NK-92 (cell line): Measurements from ENCODE around the gene ZBTB24.

Source experiments
- DNase-seq: peaks from one replicate; lab custom pipeline; 2025; ENCODE audit not compliant: unreplicated experiment; lab: John Stamatoyannopoulos, UW

The ZBTB24 gene

DNA sequence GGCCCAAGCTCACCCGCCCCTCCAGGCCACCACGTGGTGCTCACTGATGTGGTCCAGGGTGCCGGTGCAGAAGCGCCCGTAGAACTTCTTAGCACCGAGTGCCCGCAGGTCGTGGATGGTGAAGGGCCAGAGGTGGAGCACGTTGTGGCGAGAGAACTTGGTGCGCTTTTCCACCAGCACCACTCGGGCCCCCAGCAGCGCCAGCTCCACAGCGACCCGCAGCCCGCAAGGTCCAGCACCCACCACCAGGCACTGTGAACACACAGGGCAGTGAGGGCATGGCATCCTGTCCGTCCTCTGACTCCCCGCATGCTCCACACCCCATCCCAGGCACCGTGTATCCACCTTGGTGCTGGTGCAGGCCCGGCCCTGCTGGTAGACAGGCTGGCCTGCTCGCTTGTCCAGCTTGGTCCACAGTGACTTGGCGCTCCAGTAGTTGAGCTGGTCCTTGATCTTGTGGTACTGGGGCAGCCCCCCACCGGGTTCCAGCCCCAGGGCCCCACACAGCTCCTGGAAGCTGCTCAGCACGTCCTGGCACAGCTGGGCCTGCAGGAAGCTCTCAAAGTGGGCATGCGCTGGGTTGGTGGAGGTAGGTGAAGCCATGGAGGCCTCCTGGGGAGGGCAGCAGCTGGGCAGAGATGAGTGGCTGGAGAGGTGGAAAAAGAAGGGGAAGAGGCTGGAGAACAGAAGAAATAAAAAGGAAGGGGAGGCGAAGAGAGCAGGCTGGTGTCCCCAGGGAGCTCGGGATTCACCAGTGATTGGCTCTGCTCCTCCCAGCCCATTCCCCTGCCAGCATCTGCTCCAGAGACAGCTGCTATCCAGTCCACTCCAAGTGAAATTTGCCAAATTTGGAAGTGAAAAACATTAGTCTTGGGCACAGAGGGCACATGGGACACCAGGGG, 29.2 kb downstream of the ZBTB24 start:
- no peak for DNase-seq

DNA sequence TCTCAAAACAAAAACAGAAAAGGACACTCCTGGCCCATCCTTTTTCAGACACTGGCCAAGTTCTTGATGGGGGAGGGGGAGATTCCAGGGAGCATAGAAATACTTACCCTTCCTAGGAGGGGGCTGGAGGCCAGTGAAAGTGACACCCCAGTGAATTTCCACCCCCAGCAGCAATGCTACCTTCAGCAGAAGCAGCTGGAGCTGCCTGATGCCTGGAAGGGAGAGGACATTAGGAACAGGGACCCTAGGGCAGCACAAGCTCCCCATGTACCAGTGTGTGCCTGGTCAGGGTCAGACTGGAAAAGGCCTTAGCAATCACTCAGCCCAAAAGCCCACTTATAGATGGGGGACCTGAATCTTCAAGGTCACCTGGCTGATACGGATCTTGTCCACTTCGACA, 29.9 kb downstream of the ZBTB24 start:
- no peak for DNase-seq

DNA sequence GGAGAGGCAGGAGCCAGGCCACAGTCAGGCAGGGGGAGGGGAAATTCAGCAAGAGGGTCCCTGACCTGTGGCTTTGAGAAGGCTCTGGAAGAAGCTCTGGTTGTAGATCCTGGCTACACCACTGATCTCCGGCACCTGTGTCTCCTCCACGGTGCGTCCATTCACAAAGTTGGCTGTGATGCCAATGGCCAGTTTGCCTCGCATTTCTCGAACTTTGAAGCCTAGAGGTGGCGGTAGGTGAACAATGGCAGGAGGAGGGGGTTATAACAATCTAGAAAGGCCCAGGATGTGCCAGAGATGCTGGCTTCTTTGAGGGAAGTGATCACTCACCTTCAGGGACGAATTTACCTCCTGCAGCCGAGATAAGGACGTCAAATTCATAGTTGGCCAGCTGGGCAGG, 30.8 kb downstream of the ZBTB24 start:
- DNase-seq = no peak

DNA sequence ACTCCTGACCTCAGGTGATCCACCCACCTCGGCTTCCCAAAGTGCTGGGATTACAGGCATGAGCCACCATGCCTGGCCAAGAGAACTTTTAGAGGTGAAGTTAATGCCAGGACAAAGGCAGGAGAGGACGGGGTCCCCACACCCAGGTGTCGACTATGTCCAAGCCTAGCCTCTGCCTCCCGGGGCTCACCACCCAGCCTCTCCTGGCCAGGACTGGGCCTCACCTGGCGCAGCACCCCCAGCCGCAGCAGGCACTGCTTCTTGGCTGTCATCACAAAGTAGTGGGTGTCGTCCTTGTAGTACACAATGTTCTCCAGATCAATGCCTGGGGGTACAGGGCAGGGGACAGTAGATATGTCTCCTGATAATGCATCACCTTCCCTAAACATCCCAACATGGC, 31.6 kb downstream of the ZBTB24 start:
- no peak for DNase-seq

DNA sequence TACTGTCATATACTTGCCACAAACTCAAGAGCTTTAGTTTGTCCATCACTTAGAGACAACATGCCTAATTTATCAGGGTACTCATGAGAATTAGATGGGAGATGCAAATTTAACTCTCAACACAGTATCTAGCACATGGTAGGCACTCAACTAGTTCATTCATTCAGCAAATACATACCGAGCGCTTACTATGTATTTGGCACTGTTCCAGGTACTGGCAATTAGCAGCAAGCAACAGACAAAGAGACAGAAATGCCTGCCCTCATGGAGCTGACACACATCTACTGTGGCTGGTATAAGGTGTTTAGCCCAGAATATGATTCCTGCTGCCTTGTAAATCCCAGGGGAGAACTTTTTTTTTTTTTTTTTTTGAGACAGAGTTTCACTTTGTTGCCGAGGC, 32.2 kb downstream of the ZBTB24 start:
- DNase-seq = no peak

DNA sequence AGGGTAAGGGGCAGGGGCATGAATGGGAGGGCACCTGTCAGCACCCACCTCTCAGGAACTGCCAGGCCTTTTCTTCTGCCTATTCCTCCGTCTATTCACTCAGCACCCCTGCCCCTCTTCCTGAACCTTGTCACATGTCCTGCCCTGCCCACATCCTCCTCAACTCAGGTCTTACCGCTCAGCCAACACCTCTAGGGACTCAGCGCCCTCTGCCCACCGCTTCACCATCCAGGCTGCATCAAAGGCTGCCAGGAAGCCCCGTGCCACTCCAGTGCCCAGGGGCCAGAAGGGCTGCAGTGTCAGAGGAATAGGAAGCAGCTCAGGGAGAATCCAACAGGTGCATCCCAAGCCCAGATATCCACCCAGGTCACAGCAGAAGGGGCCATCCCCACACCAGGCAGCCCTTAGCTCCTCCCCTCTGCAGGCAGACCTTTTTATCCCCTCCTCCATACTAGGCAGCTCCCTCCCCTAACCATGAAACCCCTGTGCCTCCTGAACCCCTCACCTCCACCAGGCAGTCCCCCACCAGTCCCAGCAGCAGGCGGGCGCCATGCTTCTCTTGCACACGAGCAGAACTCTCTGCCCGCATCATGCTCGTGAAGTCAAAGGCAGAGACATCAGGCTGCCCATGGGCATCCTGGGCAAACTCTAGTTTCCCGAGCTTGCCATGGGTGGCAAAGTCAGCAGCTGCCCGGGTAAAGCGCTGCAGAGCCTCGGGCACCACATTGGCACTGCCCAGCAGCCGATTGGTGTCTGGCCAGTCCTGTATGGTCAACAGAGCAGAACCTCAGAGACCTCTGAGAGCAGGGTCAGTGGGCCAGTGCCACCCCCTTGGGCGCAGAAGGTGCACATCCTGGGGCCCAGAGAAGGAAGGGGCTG, 33.0 kb downstream of the ZBTB24 start:
- DNase-seq = no peak

DNA sequence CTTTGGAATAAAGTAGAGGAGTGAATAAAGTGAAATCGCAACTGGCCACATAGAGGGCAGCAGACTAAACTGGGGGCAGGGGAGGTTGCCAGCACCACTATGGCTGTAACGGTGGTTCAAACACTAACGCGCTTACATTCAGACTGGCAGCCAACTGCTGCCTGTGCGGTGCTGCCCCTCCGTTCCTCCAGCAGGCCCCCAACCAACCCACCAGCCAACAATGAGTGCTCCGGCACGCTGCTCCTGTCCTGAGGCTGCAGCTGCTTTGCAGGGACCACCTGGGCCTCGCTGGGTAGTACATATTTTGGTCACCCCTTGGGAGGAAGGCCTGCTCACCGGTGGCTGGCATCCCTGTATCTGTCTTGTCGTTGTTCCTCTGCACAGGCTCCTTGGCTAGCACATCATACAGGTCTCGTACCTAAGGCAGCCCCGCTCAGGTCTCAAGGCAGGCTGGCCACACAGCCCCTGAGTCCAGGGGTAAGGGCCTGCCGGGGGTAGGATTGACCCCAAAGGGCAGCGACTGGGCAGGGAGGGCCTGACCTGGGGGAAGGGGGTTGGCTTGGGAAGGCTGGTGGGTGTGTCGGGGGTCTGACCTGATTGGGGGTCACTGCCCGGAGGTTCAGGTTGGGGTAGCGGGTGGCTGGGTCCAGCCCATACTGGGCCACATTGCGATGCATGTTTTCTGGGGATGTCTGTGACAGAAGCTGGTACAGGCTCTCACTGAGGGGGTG, 33.8 kb downstream of the ZBTB24 start:
- no peak for DNase-seq

DNA sequence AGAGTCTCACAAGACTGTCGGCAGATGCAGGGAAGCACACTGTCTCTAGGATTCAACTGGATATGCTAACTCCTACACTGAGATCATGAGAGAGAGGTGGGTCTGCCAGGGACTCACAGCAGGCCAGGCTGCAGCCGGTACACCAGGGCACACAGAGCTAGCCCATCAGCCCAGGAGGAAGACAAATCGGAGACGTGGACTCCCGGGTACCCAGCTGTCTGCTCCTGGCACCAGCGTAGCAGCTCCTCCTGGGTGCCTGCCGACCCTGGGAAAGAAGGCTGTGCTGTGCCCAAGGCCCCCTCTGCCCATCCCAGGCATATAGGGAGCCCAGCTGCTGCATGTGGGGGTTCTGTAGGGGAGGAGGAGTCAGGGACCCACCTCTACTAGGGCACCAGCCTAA, 34.4 kb downstream of the ZBTB24 start:
- no peak for DNase-seq

DNA sequence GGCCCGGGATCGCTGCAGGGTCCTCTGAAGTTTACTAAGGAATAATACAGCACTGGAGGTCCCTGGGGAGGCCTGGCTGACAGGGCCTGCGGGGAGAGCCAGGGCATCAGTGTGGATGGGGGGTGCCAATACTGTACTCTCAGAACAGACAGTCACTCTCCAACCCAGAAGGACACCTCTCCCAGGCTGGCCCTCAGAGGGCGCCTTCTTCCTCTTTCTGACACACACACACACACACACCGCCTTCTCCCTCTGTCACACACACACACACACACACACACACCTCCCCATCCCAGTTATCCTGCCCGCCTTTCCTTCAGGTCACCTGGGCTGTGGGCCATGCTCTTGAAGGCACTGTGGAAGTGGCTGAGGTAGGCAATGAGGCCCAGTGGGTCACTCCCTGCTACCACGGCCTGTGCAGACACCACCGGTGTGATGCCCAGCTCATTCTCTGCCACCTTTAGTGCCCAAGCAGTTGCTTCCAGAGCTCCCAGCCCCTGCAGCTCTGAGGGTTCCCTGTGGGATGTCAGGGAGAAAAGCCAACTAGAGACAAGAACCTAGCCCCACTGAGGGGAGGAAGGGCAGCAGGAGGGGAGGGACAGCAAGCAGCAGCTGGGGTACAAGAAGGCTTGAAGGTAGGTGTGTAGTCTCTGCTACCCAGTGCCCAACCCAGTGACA, 35.0 kb downstream of the ZBTB24 start:
- no peak for DNase-seq

DNA sequence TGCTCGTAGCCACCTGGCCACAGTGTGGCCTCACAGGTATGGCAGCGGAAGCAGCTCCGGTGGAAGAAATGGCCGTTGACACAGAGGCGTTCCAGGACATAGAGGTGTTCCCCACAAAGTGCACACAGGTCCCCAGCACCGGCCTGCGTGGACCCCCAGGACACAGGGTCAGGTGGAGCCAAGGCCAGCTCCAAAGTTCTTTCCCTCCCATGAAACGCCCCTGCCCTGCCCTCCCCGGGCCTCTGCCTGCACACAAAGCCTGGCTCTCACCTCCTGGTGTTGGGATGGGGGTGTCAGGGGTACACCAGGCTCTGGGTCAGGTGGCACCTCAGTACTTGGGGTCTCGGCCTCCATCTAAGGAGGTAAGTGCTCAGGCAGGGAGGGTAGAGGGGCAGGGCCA, 35.9 kb downstream of the ZBTB24 start:
- no peak for DNase-seq

DNA sequence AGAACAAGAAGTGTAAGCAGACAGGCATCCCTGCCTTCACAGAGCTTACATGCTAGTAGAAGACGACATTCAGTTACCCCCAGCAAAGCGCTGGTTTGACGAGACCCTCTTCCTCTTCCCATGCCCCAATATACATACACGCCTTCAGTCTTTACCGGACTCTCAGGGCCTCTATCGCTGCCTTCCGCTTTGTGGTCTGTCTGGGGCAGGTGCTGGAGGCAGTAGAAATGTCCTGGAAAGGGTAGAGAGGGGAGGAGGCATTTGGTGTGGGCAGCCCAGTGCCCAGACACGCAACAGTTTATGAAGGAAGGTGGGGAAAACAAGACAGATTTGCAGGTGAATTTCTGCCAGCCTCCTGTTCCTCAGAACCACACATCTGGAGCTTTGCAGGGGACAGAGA, 36.5 kb downstream of the ZBTB24 start:
- no peak for DNase-seq

DNA sequence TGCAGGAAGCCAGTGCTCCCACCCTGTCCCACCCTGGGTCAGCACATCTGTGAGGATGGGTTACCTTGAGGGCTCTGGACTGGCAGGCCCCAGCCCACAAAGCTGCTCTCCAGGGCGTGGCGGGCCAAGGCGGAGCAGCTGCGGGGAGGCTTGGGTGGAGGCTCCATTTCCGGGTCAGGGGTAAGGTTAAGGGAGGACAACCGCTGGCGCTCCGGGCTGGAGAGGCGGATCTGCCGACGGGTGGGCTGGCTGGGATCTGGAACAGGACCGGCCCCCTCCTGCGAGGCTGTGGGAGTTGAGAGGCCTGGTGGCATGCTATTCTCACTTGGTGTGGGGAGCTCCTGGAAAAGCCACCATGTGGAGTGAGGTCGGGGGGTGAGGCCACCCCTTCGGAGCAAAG, 36.9 kb downstream of the ZBTB24 start:
- DNase-seq = no peak

DNA sequence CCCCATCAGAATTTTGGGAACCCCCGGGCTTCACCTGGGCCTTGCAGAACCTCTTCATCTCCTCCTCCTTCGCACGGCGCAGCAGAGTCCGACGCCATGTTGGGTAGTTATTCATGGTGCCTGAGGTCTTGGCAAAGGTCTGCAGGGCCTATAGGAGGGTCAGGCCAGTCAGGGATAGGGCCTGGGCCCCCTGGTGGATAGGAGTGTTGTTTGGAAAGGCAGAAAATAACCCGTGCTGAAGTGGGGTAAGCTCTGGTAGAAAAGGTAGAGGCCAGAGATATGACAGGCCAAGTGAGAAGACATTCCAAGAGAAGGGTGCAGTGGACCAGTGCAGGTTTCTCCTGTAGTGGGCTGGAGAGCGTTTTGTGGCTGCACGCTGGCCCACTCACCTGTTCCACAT, 37.6 kb downstream of the ZBTB24 start:
- no peak for DNase-seq

DNA sequence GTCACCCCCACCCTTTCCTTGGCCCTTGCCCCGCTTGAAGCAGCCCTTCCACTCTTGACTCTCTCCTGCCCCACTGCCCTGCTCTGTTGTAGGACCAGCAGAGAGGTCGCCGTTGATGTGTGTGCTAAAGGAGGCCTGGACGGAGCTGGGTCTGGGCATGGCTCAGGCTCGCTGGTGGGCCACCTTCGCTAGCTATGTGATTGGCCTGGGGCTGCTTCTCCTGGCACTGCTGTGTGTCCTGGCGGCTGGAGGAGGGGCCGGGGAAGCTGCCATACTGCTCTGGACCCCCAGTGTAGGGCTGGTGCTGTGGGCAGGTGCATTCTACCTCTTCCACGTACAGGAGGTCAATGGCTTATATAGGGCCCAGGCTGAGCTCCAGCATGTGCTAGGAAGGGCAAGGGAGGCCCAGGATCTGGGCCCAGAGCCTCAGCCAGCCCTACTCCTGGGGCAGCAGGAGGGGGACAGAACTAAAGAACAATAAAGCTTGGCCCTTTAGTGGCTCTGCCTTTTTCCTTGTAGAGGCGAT, 39.5 kb downstream of the ZBTB24 start:
- DNase-seq = no peak

DNA sequence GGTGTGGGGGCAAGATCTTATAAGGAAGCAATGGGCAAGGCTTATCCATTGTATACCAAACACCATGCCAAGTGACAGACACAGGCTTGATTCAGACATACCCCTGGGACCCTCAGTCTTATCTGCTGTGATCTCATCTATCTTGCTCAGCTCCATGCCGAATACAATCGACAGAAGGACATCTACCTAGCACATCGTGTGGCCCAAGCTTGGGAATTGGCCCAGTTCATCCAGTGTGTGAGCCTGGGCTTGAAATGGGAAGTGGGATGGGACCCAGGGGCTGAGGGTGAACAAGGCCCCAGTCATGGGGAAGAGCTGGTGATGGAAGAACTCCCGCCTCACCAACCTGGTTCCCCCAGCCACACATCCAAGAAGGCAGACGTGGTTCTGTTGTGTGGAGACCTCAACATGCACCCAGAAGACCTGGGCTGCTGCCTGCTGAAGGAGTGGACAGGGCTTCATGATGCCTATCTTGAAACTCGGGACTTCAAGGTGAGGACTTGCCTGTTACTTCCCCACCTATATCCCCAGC, 40.6 kb downstream of the ZBTB24 start:
- DNase-seq = no peak

DNA sequence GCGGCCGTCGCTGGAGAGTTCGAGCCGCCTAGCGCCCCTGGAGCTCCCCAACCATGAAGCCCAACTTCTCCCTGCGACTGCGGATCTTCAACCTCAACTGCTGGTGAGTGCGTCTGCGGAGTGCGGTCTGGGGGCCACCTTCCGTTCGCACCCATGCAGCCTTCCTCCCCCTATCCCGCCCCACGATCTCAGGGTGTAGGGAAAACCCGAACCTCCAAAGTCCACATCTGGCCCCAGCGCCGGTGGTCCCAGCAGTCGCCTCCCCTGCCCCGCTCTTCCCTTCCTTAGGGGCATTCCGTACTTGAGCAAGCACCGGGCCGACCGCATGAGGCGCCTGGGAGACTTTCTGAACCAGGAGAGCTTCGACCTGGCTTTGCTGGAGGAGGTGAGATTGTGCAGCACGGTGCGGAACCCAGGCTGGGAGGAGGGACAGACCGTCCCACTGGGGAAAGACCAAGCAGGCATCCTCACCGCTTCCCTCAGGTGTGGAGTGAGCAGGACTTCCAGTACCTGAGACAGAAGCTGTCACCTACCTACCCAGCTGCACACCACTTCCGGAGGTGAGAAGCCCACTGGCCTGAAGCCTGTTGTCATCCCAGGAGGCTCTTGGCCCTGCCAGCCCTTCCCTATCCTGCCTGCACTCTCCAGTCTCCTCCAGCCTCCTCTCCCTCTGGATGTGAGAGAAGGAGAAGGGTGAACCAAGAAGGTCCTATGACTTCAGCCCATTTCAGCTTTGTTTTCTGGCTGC, 41.8 kb downstream of the ZBTB24 start:
- DNase-seq = no peak

DNA sequence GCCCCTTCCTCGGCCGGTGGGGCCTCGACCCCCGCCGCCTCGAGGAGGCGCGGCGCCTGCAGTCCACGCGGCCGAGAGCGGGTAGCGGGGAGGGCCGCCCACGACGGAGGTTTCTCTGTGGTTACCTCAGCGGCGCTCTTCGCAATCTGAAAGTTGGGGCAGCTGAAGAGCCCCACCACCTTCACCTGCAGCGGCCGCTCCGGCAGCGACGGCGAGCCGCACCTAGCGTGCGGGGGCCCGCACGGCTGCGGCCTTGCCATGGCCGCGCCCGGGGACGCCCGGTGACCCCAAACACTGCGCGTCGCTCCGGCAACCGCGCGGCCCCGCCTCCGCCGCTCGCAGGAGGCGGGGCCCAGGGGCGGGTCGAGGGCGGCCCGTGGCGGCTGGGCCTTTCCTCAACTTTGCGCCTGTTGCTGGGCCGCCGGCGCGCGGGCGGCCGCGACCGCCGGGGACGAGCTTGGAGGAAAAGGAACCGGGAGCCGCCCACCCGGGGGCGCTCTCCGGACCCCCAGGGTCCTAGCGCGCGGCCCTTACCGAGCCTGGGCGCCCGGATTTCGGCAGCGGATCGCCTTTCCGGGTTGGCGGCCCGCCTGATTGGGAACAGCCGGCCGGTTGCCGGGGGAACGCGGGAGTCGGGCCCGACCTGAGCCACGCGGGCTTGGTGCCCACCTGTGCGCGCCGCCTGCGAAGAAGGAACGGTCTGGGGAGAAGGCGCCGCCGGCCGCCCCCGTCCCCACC, 42.5 kb downstream of the ZBTB24 start, which contains the start of the genes PPIL6 and SMPD2:
TSS of gene PPIL6 (minus strand) at position 298 of the 738 bp plus-strand sequence. CDS start at position 260, 38 bp downstream.
TSS of gene SMPD2 (plus strand) at position 394 of the 738 bp plus-strand sequence. CDS start 398 bp downstream, outside the sequence.
- no peak for DNase-seq

DNA sequence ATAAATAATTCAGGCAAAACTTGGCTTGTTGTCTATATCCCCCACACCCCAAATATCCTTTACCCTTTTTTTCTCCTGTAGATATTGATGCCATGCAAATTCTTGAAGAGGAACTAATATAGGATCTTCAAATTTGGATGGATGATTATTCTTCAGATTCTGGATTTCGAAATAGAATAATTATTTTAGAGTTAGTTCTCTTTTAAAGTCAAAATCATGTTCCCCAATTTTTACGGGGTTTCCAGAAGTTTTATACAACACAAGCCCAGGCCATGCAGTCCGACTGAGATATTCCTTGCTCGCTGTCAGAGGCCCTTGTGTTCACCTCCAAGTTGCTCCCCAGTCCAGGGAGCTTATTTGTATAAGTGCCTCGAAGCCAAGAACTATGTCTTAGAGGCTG, 47.0 kb downstream of the ZBTB24 start:
- DNase-seq = no peak

DNA sequence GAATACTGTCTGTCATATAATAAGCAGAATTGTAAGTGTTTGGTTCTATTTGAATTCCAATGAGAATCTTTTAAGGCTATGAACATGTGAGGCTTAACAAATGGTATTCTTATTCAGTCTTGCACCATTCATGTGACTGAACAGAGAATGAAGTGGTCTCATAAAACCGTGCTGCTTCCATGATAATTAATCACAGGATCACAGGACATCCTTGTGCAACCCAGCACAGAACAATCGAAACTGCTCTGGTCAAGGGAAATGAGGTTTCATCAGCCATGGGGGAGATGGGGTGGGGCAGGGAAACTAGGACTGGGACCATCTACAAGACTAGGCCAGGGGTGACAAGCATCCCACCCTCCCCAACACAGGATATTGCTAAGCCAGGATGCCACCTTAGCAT, 48.6 kb downstream of the ZBTB24 start:
- DNase-seq = no peak
